NB4 (cell line): ENCODE results near the gene ASIP.

ENCODE experiments used
- DNase-seq: peaks from one replicate; pipeline ENCODE4 v3.0.0; 2010; ENCODE audit warnings: low read depth
- H3K4me3 ChIP-seq: one replicate; pipeline ENCODE4 v1.5.1; 2011; ENCODE audit warnings: mild to moderate bottlenecking, low read depth, low read length, moderate library complexity
- CTCF ChIP-seq: IDR thresholded peaks from one replicate; pipeline ENCODE4 v1.5.1; 2012; ENCODE audit warnings: low read depth, low read length
- MAX ChIP-seq: IDR thresholded peaks from 2 replicates; pipeline ENCODE4 v1.6.1; 2011; ENCODE audit warnings: low read depth, low read length
- MYC ChIP-seq: IDR thresholded peaks from 2 replicates; pipeline ENCODE4 v1.6.1; 2011; ENCODE audit warnings: low read depth, low read length
- POLR2A ChIP-seq: IDR thresholded peaks from 2 replicates; pipeline ENCODE4 v1.6.1; 2011; ENCODE audit warnings: mild to moderate bottlenecking; ENCODE audit not compliant: insufficient read length; ENCODE audit errors: extremely low read depth

Gene ASIP

GRCh38 chr20:34302312-34302722 lies 61.1 kb downstream of the ASIP start:
- peak overlapping the region; percentile 77 for H3K4me3 ChIP-seq
- no peak for DNase-seq
- TF ChIP-seq POLR2A (no peak), MYC (no peak), CTCF (no peak), MAX (no peak)

GRCh38 chr20:34302723-34303533 lies 61.7 kb downstream of the ASIP start, which contains the start of gene AHCY:
Gene AHCY (minus strand): TSS chr20:34303355. CDS start chr20:34303270, 85 bp downstream.
- TF ChIP-seq POLR2A (peak; percentile 80), MYC (peak; percentile 97), MAX (peak; percentile 84), CTCF (no peak)
- peak; percentile 99 for DNase-seq

DNA sequence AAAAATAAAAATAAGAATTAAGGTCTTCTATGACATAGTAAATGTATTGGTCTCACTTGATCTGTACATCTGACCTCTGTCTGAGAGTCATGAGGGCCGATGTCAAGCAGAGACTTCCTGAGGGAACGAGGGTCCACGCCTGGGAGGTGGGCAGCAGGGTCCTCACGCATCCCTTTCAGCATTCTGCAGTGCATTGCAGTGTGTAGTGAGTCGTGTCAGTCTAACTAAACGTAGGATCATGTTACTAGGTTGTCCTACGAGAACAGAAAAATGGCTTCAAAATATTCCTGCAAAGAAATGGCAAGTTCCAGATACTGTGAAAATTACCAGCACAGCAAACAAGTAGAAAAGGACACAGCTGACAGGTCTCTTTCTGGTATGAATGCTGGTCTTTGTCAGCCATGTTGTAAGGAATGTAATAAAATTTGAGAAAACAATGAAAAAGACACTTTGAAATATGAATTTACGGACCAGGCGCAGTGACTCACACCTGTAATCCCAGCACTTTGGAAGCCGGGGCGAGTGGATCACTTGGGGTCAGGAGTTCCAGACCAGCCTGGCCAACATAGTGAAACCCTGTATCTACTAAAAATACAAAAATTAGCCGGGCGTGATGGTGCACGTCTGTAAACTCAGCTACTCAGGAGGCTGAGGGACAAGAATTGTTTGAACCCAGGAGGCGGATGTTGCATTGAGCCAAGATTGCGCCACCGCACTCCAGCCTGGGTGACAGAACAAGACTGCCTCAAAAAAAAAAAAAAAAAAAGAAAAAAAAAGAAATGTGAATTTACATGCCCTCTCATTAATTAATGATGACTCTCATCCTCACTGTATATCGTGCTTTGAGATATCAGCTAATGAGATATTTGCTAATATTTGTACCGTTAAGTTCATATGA lies 64.4 kb downstream of the ASIP start:
- H3K4me3 ChIP-seq: no peak overlapping the region
- TF ChIP-seq MYC (no peak), POLR2A (no peak), MAX (no peak), CTCF (no peak)
- peak; percentile 60 for DNase-seq

More at GRCh38 chr20:34302723-34303533, 61.7 kb downstream of the ASIP start, which contains the start of gene AHCY:
- peak within 1 kb of the TSS; percentile 77 for H3K4me3 ChIP-seq

- no peak for TF ChIP-seq CTCF
- no peak for TF ChIP-seq POLR2A
- TF ChIP-seq MAX: no peak
- no peak for TF ChIP-seq MYC
- DNase-seq: no peak
- no peak overlapping the region for H3K4me3 ChIP-seq
These were observed 68.5 kb downstream of the ASIP start for GRCh38 chr20:34309691-34310090.

DNA sequence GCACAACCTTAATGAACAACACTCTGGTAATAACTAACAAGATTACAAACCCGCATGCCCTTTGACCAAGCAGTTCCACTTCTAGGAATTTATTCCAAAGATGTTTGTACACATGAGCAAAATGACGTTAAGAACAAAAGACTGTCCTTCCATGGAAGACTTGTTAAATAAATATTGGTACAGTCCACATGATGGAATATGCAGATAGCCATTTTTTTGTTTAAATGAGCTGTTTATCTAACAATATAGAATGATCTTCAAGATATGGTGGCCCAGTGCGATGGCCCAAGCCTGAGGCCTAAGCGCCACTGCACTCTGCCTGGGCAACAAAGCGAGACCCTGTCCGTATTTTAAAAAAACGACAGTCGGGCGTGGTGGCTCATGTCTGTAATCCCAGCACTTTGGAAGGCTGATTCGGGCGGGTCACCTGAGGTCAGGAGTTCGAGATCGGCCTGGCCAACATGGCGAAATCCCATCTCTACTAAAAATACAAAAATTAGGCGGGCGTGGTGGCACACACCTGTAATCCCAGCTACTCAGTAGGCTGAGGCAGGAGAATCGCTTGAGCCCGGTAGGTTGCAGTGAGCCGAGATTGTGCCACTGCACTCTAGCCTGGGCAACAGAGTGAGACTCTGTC lies 69.4 kb downstream of the ASIP start:
- no peak overlapping the region for H3K4me3 ChIP-seq
- DNase-seq: no peak
- no peak for TF ChIP-seq MAX
- no peak for TF ChIP-seq MYC
- TF ChIP-seq CTCF: no peak
- no peak for TF ChIP-seq POLR2A
